Sigmoid colon (tissue), 4 donors: Measurements from ENCODE around the gene TBL1Y.

Experiments
- CTCF ChIP-seq, 4 experiments: fragments of 450-650 bp in 3 of 4; fragments of 200-600 bp in 1 of 4; IDR thresholded peaks; one replicate each; pipeline ENCODE4 v1.5.1; 2016 to 2019; ENCODE audit warnings: antibody characterized with exemption in 4 of 4, mild to moderate bottlenecking in 3 of 4, moderate library complexity in 2 of 4
- EP300 ChIP-seq, 4 donors: sonication (generic); formaldehyde crosslinking; IDR thresholded peaks; one replicate each; pipeline ENCODE4 v1.6.1; 2017; ENCODE audit warnings: antibody characterized with exemption in 4 of 4
- POLR2A ChIP-seq, 2 donors: fragments of 450-650 bp; IDR thresholded peaks; one replicate each; pipeline ENCODE4 v1.6.1; 2016; ENCODE audit warnings: antibody characterized with exemption in 2 of 2, mild to moderate bottlenecking in 2 of 2, moderate library complexity in 2 of 2
- POLR2AphosphoS5 ChIP-seq, 4 donors: sonication (generic); formaldehyde crosslinking; IDR thresholded peaks; one replicate each; pipeline ENCODE4 v1.6.1; 2017; ENCODE audit warnings: antibody characterized with exemption in 4 of 4

- no peak for TF ChIP-seq CTCF (IDR thresholded peaks at IDR 0.05)
- no peak for TF ChIP-seq POLR2AphosphoS5 (IDR thresholded peaks at IDR 0.05)
- no peak for TF ChIP-seq EP300 (IDR thresholded peaks at IDR 0.05)
- no peak for TF ChIP-seq POLR2A (IDR thresholded peaks at IDR 0.05)
These were observed 196.7 kb downstream of the TBL1Y start for GRCh38 chrY:7107179-7107578.
